HG03039 (cell line): ENCODE data around the gene PRDM4.
A peak's percentile ranks its signal among the peaks of the same experiment; 100 is the strongest.
"Not testable (repeated sequence)": the region's sequence is repeated elsewhere in the genome, so short reads cannot be mapped to it uniquely, and the experiment has no call there.

Experiments used
- ATAC-seq: cut with Tn5 transposase; IDR thresholded peaks from one replicate; pipeline ENCODE4 v1.9.1; 2021; ENCODE audit warnings: mild to moderate bottlenecking, moderate library complexity; ENCODE audit not compliant: unreplicated experiment

Gene PRDM4

DNA sequence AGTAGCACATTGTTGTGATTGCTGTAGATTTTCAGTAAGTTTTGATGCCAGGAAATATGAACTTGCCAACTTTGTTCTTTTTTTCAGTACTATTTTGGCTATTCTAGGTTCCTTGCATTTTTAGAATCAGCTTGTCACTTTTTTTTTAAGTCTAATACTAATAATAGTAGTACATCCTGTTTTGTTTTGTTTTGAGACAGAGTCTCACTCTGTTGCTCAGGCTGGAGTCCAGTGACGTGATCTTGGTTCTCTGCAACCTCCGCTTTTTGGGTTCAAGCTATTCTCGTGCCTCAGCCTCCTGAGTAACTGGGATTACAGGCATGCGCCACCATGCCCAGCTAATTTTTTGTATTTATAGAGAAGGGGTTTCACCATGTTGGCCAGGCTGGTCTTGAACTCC, 58.8 kb downstream of the PRDM4 start:
- no peak for ATAC-seq

GRCh38 chr12:107695772-107696171, 65.2 kb downstream of the PRDM4 start:
- ATAC-seq: not testable (repeated sequence)

DNA sequence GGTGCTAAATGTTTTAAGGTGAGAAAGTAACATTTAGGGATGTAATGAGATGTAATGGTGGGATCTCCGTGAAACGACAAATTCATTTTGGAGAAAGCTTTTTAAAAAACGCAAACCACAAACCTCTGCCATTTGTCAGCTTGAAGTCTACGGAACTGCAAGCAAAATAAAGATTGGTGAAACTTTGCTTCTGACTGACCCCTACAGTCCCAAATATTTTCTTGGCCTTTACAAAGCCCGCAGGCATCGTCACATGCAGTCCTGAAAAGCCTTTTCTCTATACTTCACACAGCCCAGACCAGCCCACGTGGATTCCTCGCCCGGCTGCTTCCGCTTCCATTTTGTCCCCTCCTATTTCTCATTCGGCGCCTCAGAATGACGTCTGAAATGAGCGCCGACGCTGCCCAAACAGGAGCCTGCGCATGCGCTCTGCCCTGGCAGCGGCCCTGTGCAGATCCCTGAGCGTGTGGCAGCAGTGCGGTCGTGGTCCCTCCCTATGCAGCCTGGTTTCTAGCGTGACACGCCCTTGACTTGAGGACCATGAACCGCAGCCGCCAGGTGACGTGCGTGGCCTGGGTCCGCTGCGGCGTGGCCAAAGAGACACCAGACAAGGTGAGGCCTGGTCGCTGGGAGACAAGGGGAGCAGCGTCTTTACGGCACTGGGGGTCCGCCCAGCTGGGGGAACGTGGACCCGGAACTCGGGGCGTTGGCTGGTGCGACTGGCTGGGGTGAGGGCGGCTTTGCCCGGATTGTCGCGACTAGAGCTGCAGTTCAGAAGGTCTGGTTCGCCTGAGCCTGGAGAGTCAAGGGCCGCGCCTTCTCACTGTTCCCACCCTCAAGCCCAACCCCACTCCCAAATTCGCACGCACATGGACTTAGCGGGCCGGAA, 75.3 kb downstream of the PRDM4 start, which contains the start of gene PWP1:
Gene PWP1, plus strand, starts transcription at position 440 of the 889 bp plus-strand sequence. Its CDS starts 101 bp downstream, at position 541.
- peak; percentile 82 for ATAC-seq

DNA sequence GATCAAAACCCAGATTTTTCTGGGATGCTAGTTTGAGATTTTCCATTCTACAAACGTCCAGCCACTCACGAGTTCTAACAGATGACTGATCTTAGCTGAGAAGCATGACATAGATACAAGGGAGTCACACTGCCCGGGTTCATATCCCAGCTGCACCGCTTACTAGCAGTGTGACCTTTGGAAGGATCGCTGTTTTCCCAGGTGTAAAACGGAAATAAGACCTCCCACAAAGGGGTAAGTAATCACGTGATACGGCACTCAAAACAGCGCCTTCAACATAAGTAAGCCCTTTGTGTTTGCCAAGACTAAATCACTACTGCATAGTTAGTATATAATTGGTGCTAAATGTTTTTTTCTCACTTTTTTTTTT, 76.0 kb downstream of the PRDM4 start:
- ATAC-seq: no peak

DNA sequence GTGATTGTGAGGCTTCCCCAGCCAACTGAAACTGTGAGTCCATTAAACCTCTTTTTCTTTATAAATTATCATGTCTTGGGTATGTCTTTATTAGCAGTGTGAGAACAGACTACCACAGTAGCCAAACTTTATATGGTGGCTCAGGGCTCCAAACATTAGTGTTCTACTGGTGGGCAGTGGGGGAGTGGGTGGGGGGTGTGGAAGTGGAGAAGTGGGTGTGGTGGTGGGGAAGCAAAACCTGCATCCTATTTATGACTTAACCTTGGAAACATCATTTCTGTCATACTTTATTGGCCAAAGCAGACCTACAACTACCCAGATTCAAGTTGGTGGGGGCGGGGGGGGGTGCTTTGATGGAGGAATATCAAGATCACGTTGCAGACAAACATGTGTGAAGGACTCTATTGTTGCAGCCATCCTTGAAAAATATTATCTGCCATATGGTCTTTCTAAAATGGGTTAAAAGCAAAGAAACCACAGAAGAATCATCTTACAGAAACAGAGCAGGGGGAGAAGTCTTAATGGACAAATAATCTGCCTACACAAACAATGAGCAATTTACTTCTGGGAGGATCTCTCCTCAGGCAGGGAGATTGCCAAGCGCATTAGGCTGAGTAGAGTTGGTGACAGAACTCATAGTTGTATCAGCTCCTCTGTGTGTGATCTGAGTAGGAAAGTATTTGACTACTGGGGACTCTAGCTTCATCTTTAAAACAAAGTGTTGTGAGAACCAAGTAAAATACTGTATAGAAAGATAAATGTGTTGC, 76.7 kb downstream of the PRDM4 start:
- ATAC-seq: no peak
